Measurements from ENCODE around the gene PRSS57.

DNA sequence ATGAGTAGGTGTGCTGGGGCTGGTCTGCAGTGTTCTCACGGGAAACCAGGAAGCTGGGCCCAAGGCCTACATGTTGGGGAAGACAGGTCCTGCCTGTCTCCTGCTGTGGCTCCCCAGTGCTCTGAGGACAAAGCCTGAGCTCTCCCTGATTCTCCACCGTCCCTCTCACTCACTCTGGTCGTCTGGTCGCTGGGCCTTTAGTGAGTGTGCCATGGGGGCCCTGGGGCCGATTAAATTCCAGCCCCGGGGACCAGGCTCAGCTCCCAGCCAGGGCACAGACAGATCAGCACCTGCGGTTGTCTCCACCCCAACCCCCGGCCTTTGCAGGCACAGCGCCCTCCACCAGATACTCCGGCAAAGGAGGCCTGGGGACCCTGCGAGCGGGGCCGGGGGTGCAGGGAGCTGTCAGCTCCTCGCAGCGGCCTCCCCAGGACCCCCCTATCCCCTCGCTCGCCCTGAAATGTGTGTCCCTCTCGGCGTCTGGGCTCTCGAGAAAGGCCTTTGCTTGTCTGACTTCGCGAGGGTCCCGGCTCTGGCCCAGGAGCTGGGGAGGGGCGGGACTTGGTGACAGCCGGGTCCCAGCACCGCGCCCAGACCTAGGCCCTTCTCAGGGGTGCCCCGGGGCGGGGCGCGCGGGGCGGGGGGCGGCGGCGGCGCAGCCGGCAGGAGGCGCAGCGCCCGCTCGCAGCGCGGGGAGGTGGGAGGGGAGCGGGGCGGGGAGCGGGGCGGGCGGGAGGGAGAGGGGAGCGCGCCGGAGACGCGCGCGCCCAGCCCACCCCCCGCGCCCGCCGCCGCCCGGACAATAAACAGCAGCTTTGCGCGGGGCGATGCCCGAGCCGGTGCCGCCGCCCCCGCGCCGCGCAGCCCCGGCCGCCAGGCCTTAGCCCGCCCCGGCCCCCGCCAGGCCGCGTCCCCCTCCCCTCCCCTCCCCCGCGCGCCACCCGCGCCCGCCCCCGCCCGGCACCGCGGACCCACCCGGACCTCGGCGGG is 13.2 kb upstream of the PRSS57 start, which contains the start of gene PALM:
- TF ChIP-seq CTCF (IDR thresholded peaks at IDR 0.05; ENCODE audit: low read length) (no peak), EZH2 (optimal IDR thresholded peaks at IDR 0.05; ENCODE audit: low read depth, low read length) (no peak), EZH2phosphoT487 (IDR thresholded peaks at IDR 0.05; ENCODE audit: low read length) (no peak)
